HG03280 (cell line): ENCODE data around the gene POLE4.

Source experiments
- ATAC-seq: cut with Tn5 transposase; IDR thresholded peaks from one replicate; pipeline ENCODE4 v1.9.1; 2021; ENCODE audit warnings: mild to moderate bottlenecking, moderate library complexity; ENCODE audit not compliant: unreplicated experiment

The POLE4 gene

GRCh38 chr2:74958274-74959105, at the start of gene POLE4:
TSS of gene POLE4 (plus strand) at chr2:74958643. CDS start at chr2:74958680, 37 bp downstream.
- peak; percentile 94 for ATAC-seq

GRCh38 chr2:74908748-74909444, 49.5 kb upstream of the POLE4 start:
- ATAC-seq = no peak

GRCh38 chr2:74910245-74910644, 48.2 kb upstream of the POLE4 start:
- no peak for ATAC-seq

- ATAC-seq = no peak
Measured at GRCh38 chr2:74911061-74911460, 47.4 kb upstream of the POLE4 start.

GRCh38 chr2:74915743-74916142, 42.7 kb upstream of the POLE4 start:
- ATAC-seq = no peak

- ATAC-seq = no peak
Measured at GRCh38 chr2:74916394-74916793, 42.0 kb upstream of the POLE4 start.

- ATAC-seq = no peak
Measured at GRCh38 chr2:74917702-74918619, 40.5 kb upstream of the POLE4 start.

- ATAC-seq = no peak
Measured at GRCh38 chr2:74919827-74920226, 38.6 kb upstream of the POLE4 start.

- no peak for ATAC-seq
Measured at GRCh38 chr2:74921236-74921736, 37.2 kb upstream of the POLE4 start.

GRCh38 chr2:74922592-74923227, 35.7 kb upstream of the POLE4 start:
- ATAC-seq = no peak

- ATAC-seq = no peak
Measured at GRCh38 chr2:74924463-74925265, 33.8 kb upstream of the POLE4 start.

- no peak for ATAC-seq
Measured at GRCh38 chr2:74925361-74925786, 33.1 kb upstream of the POLE4 start.

GRCh38 chr2:74927621-74928020, 30.8 kb upstream of the POLE4 start:
- no peak for ATAC-seq

GRCh38 chr2:74930811-74931486, 27.5 kb upstream of the POLE4 start:
- ATAC-seq = no peak

- no peak for ATAC-seq
Measured at GRCh38 chr2:74931940-74932339, 26.5 kb upstream of the POLE4 start.

- ATAC-seq = no peak
Measured at GRCh38 chr2:74935975-74936391, 22.5 kb upstream of the POLE4 start.

- no peak for ATAC-seq
Measured at GRCh38 chr2:74937221-74937880, 21.1 kb upstream of the POLE4 start.

- no peak for ATAC-seq
Measured at GRCh38 chr2:74938264-74938663, 20.2 kb upstream of the POLE4 start.
